Lower leg skin (tissue), 4 donors: ENCODE data around the gene KCNIP4. TPM values are rescaled to one million over a fixed set of nuclear protein-coding genes. Genes with fewer than 3 reads are reported as not detected.

Source experiments
- DNase-seq, 2 donors: peaks; one replicate each; pipeline ENCODE4 v3.0.0-alpha.2; 2019; ENCODE audit warnings: low spot score in 2 of 2
- H3K4me3 ChIP-seq: fragments of 200-600 bp; sonication (generic); 2 replicates; pipeline ENCODE4 v1.5.1; 2017; ENCODE audit warnings: mild to moderate bottlenecking, low read depth; ENCODE audit not compliant: poor library complexity, severe bottlenecking
- POLR2A ChIP-seq, 2 donors: fragments of 450-650 bp; IDR thresholded peaks; one replicate each; pipeline ENCODE4 v1.6.1; 2016 to 2017; ENCODE audit warnings: antibody characterized with exemption in 2 of 2, mild to moderate bottlenecking in 1 of 2, moderate library complexity in 1 of 2
- WGBS, 2 donors: methylation state at CpG; one replicate each; pipeline ENCODE4 v1.1.5; 2018; 5-methylcytosine and 5-hydroxymethylcytosine counted together
- intact Hi-C: fragments of 100-400 bp; cut with DNase I; formaldehyde crosslinking; loops from one replicate; pipeline ENCODE4 v1.15.0; 2023; ENCODE audit warnings: low total_unique reads
- total RNA-seq, 4 donors: library from RNA; depleted of rRNA; stranded (reverse); fragments of >200 nt; gene quantifications; one replicate each; pipeline ENCODE4 v1.1.0, GENCODE V29; 2016
- TF ChIP-seq, protein P1 (sequence below), 3 donors: fragments of 450-650 bp; IDR thresholded peaks; one replicate each; pipeline ENCODE4 v1.5.1; 2016; ENCODE audit warnings: antibody characterized with exemption in 3 of 3, mild to moderate bottlenecking in 3 of 3, moderate library complexity in 2 of 3

Gene KCNIP4
- total RNA-seq, 4 donors from 2014 or later: not detected

DNA sequence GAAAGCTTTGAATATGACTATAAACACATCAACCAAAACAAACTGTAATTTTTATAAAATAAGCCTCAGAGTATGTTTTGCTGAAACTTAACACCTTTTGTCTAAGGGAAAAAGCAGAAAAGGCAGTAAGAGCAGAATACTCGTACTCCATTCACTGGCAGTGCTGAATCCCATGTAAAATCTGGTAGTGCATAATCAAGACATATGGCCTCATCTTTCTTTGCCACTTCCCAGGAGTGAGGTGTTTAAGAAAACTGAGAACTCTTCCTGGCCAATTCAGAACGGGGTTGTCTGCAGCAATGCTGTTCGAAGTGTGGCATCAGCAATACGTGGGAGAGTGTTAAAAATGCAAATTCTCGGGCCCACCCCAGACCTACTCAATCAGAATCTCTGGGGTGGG is 946.3 kb downstream of the KCNIP4 start:
- no peak for DNase-seq
- 64 to 76% methylated on average over 5 of the region's 5 CpGs for WGBS, 2 donors
- TF ChIP-seq, protein P1, sequence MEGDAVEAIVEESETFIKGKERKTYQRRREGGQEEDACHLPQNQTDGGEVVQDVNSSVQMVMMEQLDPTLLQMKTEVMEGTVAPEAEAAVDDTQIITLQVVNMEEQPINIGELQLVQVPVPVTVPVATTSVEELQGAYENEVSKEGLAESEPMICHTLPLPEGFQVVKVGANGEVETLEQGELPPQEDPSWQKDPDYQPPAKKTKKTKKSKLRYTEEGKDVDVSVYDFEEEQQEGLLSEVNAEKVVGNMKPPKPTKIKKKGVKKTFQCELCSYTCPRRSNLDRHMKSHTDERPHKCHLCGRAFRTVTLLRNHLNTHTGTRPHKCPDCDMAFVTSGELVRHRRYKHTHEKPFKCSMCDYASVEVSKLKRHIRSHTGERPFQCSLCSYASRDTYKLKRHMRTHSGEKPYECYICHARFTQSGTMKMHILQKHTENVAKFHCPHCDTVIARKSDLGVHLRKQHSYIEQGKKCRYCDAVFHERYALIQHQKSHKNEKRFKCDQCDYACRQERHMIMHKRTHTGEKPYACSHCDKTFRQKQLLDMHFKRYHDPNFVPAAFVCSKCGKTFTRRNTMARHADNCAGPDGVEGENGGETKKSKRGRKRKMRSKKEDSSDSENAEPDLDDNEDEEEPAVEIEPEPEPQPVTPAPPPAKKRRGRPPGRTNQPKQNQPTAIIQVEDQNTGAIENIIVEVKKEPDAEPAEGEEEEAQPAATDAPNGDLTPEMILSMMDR (IDR thresholded peaks at IDR 0.05): no peak
- TF ChIP-seq POLR2A (IDR thresholded peaks at IDR 0.05): no peak
- intact Hi-C loops: no loop called here
- H3K4me3 ChIP-seq: no peak overlapping the region

- intact Hi-C loops: no loop called here
- no peak overlapping the region for H3K4me3 ChIP-seq
- WGBS, 2 donors: 48 to 50% methylated on average over 4 of the region's 4 CpGs
- TF ChIP-seq, protein P1 (IDR thresholded peaks at IDR 0.05): no peak
- no peak for TF ChIP-seq POLR2A (IDR thresholded peaks at IDR 0.05)
- no peak for DNase-seq
Measured at GRCh38 chr4:21001490-21001889, 947.1 kb downstream of the KCNIP4 start.

- no peak for TF ChIP-seq POLR2A (IDR thresholded peaks at IDR 0.05)
- DNase-seq: no peak
- H3K4me3 ChIP-seq: no peak overlapping the region
- 78 to 84% methylated on average over 3 of the region's 3 CpGs for WGBS, 2 donors
- intact Hi-C loops: no loop called here
Measured at GRCh38 chr4:20997886-20998285, 950.7 kb downstream of the KCNIP4 start.

DNA sequence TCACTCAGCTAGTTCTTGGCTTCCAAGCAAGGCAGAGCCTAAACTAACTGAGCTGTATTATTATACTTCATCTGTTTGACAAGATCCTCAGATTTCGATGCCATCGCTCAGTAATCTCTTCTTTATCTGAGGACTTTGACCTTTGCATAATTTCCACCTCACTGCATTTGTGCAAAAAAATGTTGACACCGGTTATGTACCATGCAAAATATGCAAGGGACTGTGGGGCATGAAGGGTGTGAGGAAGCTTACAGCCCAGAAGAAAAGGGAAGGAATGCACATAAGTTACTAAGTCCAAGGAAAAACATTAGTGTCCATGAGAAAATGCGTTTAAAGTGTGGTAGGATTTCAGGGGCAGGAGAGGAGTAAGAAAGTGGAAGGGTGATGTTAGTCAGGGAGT is 953.0 kb downstream of the KCNIP4 start:
- TF ChIP-seq, protein P1 (IDR thresholded peaks at IDR 0.05): no peak
- TF ChIP-seq POLR2A (IDR thresholded peaks at IDR 0.05): no peak
- DNase-seq: no peak
- no peak overlapping the region for H3K4me3 ChIP-seq
- 87% methylated on average over 4 of the region's 4 CpGs for WGBS, 2 donors
- intact Hi-C loops: no loop called here

- intact Hi-C loops: no loop called here
- DNase-seq: no peak
- no peak for TF ChIP-seq POLR2A (IDR thresholded peaks at IDR 0.05)
- TF ChIP-seq, protein P1 (IDR thresholded peaks at IDR 0.05): no peak
- WGBS, 2 donors: 65 to 69% methylated on average over 3 of the region's 3 CpGs
- H3K4me3 ChIP-seq: no peak overlapping the region
Measured at GRCh38 chr4:20995015-20995414, 953.6 kb downstream of the KCNIP4 start.

DNA sequence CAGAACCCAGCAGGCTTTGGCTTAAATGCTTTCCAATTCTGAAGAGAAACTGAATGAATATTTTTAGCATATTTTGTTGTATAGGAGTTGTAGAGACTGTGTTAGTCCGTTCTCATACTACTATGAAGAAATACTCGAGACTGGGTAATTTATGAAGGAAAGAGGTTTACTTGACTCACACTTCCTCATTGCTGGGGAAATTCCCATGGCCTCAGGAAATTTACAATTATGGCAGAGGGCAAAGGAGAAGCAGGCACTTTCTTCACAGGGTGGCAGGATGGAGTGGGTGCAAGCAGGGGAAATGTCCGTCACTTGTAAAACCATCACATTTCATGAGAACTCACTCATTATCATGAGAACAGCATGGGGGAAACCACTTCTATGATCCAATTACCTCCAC is 956.6 kb downstream of the KCNIP4 start:
- no peak overlapping the region for H3K4me3 ChIP-seq
- no peak for DNase-seq
- intact Hi-C loops: no loop called here
- 51 to 64% methylated on average over 3 of the region's 3 CpGs for WGBS, 2 donors
- no peak for TF ChIP-seq POLR2A (IDR thresholded peaks at IDR 0.05)
- TF ChIP-seq, protein P1 (IDR thresholded peaks at IDR 0.05): no peak
